ENCODE measurements around the gene TULP4. TPM values are rescaled to one million over a fixed set of nuclear protein-coding genes. Genes with fewer than 3 reads are reported as not detected.
"Not testable (repeated sequence)": the region's sequence is repeated elsewhere in the genome, so short reads cannot be mapped to it uniquely, and the experiment has no call there.

TULP4 gene
- total and polyA plus RNA-seq, 7 donors: 2.4 to 142 (median 98.7) TPM

GRCh38 chr6:158398252-158399024 lies 86.2 kb downstream of the TULP4 start:
- H3K36me3 ChIP-seq: no peaks in the 10 kb centered on the region
- H3K9me3 ChIP-seq: no peaks in the 10 kb centered on the region
- intact Hi-C loops (cut with DNase I): no loop called here
- peaks cover 0 to 15% (median 4%) of the 10 kb centered on the region in 4 donors for H3K4me1 ChIP-seq
- DNase-seq: no peak
- no peaks in the 10 kb centered on the region for H3K27me3 ChIP-seq
- H3K27ac ChIP-seq: no peak overlapping the region
- no peak overlapping the region for H3K4me3 ChIP-seq
- 46 to 66% methylated on average over 3 of the region's 3 CpGs for WGBS, 2 donors
- TF ChIP-seq POLR2AphosphoS5 (IDR thresholded peaks at IDR 0.05): no peak
- no peak for TF ChIP-seq CTCF (IDR thresholded peaks at IDR 0.05)
- no peak for TF ChIP-seq EP300 (IDR thresholded peaks at IDR 0.05)
- no peak for TF ChIP-seq POLR2A (IDR thresholded peaks at IDR 0.05)

- DNase-seq: no peak
- intact Hi-C loops (cut with DNase I): no loop called here
- Histone ChIP-seq H3K36me3 (no peaks in the 10 kb centered on the region), H3K9me3 (no peaks in the 10 kb centered on the region), H3K27ac (no peak overlapping the region), H3K27me3 (no peaks in the 10 kb centered on the region), H3K4me3 (no peak overlapping the region), H3K4me1 (peaks cover 0 to 15% (median 4%) of the 10 kb centered on the region in 4 donors)
- WGBS, 2 donors: 87 to 97% methylated on average over 3 of the region's 3 CpGs
- TF ChIP-seq POLR2AphosphoS5 (IDR thresholded peaks at IDR 0.05): no peak
- no peak for TF ChIP-seq POLR2A (IDR thresholded peaks at IDR 0.05)
- TF ChIP-seq EP300 (IDR thresholded peaks at IDR 0.05): no peak
- TF ChIP-seq CTCF (IDR thresholded peaks at IDR 0.05): no peak
Measured at GRCh38 chr6:158399040-158399700, 86.9 kb downstream of the TULP4 start.

GRCh38 chr6:158402184-158402583 lies 89.9 kb downstream of the TULP4 start:
- Histone ChIP-seq H3K9me3 (no peaks in the 10 kb centered on the region), H3K4me3 (no peak overlapping the region), H3K27ac (no peak overlapping the region), H3K36me3 (no peaks in the 10 kb centered on the region), H3K27me3 (no peaks in the 10 kb centered on the region), H3K4me1 (peaks cover 0 to 15% (median 4%) of the 10 kb centered on the region in 4 donors)
- no peak for TF ChIP-seq POLR2A (IDR thresholded peaks at IDR 0.05)
- no peak for TF ChIP-seq POLR2AphosphoS5 (IDR thresholded peaks at IDR 0.05)
- TF ChIP-seq CTCF (IDR thresholded peaks at IDR 0.05): no peak
- TF ChIP-seq EP300 (IDR thresholded peaks at IDR 0.05): no peak
- DNase-seq: no peak
- intact Hi-C loops (cut with DNase I): no loop called here

- H3K4me1 ChIP-seq: peaks cover 0 to 33% (median 6%) of the 10 kb centered on the region in 4 donors
- H3K9me3 ChIP-seq; H3K36me3 ChIP-seq; DNase-seq; H3K27me3 ChIP-seq; H3K27ac ChIP-seq; intact Hi-C loops (cut with DNase I); H3K4me3 ChIP-seq: not testable (repeated sequence)
- WGBS, 2 donors: 76 to 83% methylated on average over 12 of the region's 12 CpGs
Measured at GRCh38 chr6:158405321-158405831, 93.1 kb downstream of the TULP4 start.

- 86 to 91% methylated on average over 2 of the region's 2 CpGs for WGBS, 2 donors
- H3K4me3 ChIP-seq: no peak overlapping the region
- intact Hi-C loops (cut with DNase I): no loop called here
- H3K27ac ChIP-seq: no peak overlapping the region
- DNase-seq: no peak
- no peaks in the 10 kb centered on the region for H3K36me3 ChIP-seq
- peaks cover 0 to 33% (median 6%) of the 10 kb centered on the region in 4 donors for H3K4me1 ChIP-seq
- no peaks in the 10 kb centered on the region for H3K27me3 ChIP-seq
- TF ChIP-seq EP300 (IDR thresholded peaks at IDR 0.05) (no peak), POLR2A (IDR thresholded peaks at IDR 0.05) (no peak), POLR2AphosphoS5 (IDR thresholded peaks at IDR 0.05) (no peak), CTCF (IDR thresholded peaks at IDR 0.05) (no peak)
- no peaks in the 10 kb centered on the region for H3K9me3 ChIP-seq
Measured at GRCh38 chr6:158405933-158406332, 93.7 kb downstream of the TULP4 start.

Measured in sigmoid colon (tissue), 7 donors.